Glutamatergic neuron (in vitro differentiated cells): Measurements from ENCODE around the gene LDLRAD3. TPM values are rescaled to one million over a fixed set of nuclear protein-coding genes. Genes with fewer than 3 reads are reported as not detected.
"Not testable (repeated sequence)": the region's sequence is repeated elsewhere in the genome, so short reads cannot be mapped to it uniquely, and the experiment has no call there.

Source experiments
- DNase-seq: peaks from one replicate; pipeline ENCODE4 v3.0.0; 2022
- H3K27ac Mint-ChIP-seq: one replicate; pipeline ENCODE4 v1.8.0; 2020; ENCODE audit warnings: mild to moderate bottlenecking, mixed read lengths, inconsistent platforms; ENCODE audit not compliant: unreplicated experiment
- H3K27me3 Mint-ChIP-seq: one replicate; pipeline ENCODE4 v1.8.0; 2020; ENCODE audit warnings: mild to moderate bottlenecking, moderate library complexity, mixed read lengths, inconsistent platforms; ENCODE audit not compliant: unreplicated experiment
- H3K36me3 Mint-ChIP-seq: one replicate; pipeline ENCODE4 v1.8.0; 2020; ENCODE audit warnings: mild to moderate bottlenecking, mixed read lengths, inconsistent platforms; ENCODE audit not compliant: unreplicated experiment
- H3K4me1 Mint-ChIP-seq: one replicate; pipeline ENCODE4 v1.8.0; 2020; ENCODE audit warnings: mild to moderate bottlenecking, low read depth, mixed read lengths, inconsistent platforms; ENCODE audit not compliant: unreplicated experiment
- H3K4me3 Mint-ChIP-seq: one replicate; pipeline ENCODE4 v1.8.0; 2020; ENCODE audit warnings: mild to moderate bottlenecking, mixed read lengths, inconsistent platforms; ENCODE audit not compliant: unreplicated experiment
- H3K9me3 Mint-ChIP-seq: one replicate; pipeline ENCODE4 v1.8.0; 2020; ENCODE audit warnings: mild to moderate bottlenecking, moderate library complexity, mixed read lengths, inconsistent platforms; ENCODE audit not compliant: unreplicated experiment
- CTCF ChIP-seq: fragments of 200-600 bp; sonication (generic); IDR thresholded peaks from one replicate; pipeline ENCODE4 v1.5.0; 2021; ENCODE audit not compliant: partially characterized antibody, unreplicated experiment
- total RNA-seq: library from RNA; stranded (reverse); fragmentation: NEBNext Ultra II Directional; extraction: Animal tissue kit (Norgen Biotek cat#: 25700); gene quantifications from one replicate; pipeline ENCODE4 v1.2.1, GENCODE V29; 2021; ENCODE audit not compliant: unreplicated experiment

The LDLRAD3 gene
- total RNA-seq, 1 donor from 2014 or later: 59.9 TPM

- Mint-ChIP-seq H3K4me1 (no peaks in the 10 kb centered on the region), H3K4me3 (no peak overlapping the region), H3K36me3 (peaks cover 22% of the 10 kb centered on the region), H3K9me3 (no peaks in the 10 kb centered on the region), H3K27ac (no peak overlapping the region), H3K27me3 (no peaks in the 10 kb centered on the region)
- DNase-seq: no peak
- no peak for TF ChIP-seq CTCF
Observed at GRCh38 chr11:35906681-35907080, 37.2 kb upstream of the LDLRAD3 start.

GRCh38 chr11:35907648-35908431, 36.0 kb upstream of the LDLRAD3 start:
- Mint-ChIP-seq H3K4me1 (no peaks in the 10 kb centered on the region), H3K27ac (no peak overlapping the region), H3K4me3 (no peak overlapping the region), H3K9me3 (no peaks in the 10 kb centered on the region), H3K36me3 (peaks cover 17% of the 10 kb centered on the region), H3K27me3 (no peaks in the 10 kb centered on the region)
- DNase-seq: no peak
- TF ChIP-seq CTCF: no peak

- not testable (repeated sequence) for H3K4me3 Mint-ChIP-seq
Observed at GRCh38 chr11:35908432-35908771, 35.5 kb upstream of the LDLRAD3 start.

GRCh38 chr11:35909511-35910265, 34.2 kb upstream of the LDLRAD3 start:
- Mint-ChIP-seq H3K36me3 (peaks cover 3% of the 10 kb centered on the region), H3K4me1 (no peaks in the 10 kb centered on the region), H3K27me3 (no peaks in the 10 kb centered on the region)

More at GRCh38 chr11:35908432-35908771, 35.5 kb upstream of the LDLRAD3 start:
- not testable (repeated sequence) for H3K27ac Mint-ChIP-seq, H3K4me1 Mint-ChIP-seq, DNase-seq, H3K9me3 Mint-ChIP-seq, H3K27me3 Mint-ChIP-seq
- H3K36me3 Mint-ChIP-seq: peaks cover 12% of the 10 kb centered on the region

GRCh38 chr11:35911013-35911412, 32.8 kb upstream of the LDLRAD3 start:
- Mint-ChIP-seq H3K4me3 (no peak overlapping the region), H3K36me3 (peaks cover 3% of the 10 kb centered on the region), H3K27ac (no peak overlapping the region), H3K4me1 (no peaks in the 10 kb centered on the region), H3K27me3 (no peaks in the 10 kb centered on the region), H3K9me3 (no peaks in the 10 kb centered on the region)
- no peak for TF ChIP-seq CTCF
- no peak for DNase-seq

More at GRCh38 chr11:35909511-35910265, 34.2 kb upstream of the LDLRAD3 start:
- H3K9me3 Mint-ChIP-seq: no peaks in the 10 kb centered on the region
- no peak for DNase-seq
- no peak overlapping the region for H3K4me3 Mint-ChIP-seq
- TF ChIP-seq CTCF: no peak
- no peak overlapping the region for H3K27ac Mint-ChIP-seq
